ENCODE results near the gene PNLIPRP2. TPM values are rescaled to one million over a fixed set of nuclear protein-coding genes. Genes with fewer than 3 reads are reported as not detected.

Gene PNLIPRP2
- total RNA-seq, 1 donor from 2014 or later: not detected

DNA sequence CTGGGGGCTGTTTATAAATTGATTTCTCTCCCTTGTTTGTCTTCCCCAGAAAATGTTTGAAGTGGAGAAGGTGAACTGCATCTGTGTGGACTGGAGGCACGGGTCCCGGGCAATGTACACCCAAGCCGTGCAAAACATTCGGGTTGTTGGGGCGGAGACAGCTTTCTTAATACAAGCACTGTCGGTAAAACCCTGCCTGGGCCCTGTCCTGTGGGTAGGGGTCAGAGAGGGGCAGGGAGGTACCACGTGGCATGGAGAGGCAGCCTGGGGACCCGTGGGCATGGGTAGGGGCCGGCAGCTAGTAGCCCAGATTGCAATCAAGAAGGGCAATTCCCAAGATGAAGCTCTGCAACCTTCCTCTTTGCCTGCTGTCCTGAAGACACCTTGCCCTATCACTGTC, 6.1 kb downstream of the PNLIPRP2 start:
- H3K36me3 ChIP-seq (ENCODE audit: insufficient read depth, low read length): no peaks in the 10 kb centered on the region
- H3K27me3 Mint-ChIP-seq (ENCODE audit: low read depth, unreplicated experiment): peaks cover 58% of the 10 kb centered on the region

GRCh38 chr10:116627386-116627933, 6.7 kb downstream of the PNLIPRP2 start:
- no peaks in the 10 kb centered on the region for H3K36me3 ChIP-seq (ENCODE audit: insufficient read depth, low read length)
- peak overlapping the region; percentile 55 for H3K4me2 ChIP-seq (ENCODE audit: low read length)
- no peak overlapping the region for H3K4me3 ChIP-seq (ENCODE audit: insufficient read depth, low read depth, low read length)
- no peak overlapping the region for H3K27ac ChIP-seq (ENCODE audit: low read depth, low read length)
- no peaks in the 10 kb centered on the region for H4K20me1 ChIP-seq (ENCODE audit: insufficient read depth, low read length)
- no peaks in the 10 kb centered on the region for H3K9me3 ChIP-seq (ENCODE audit: insufficient read depth, low read depth, low read length)
- H3K27ac Mint-ChIP-seq (ENCODE audit: unreplicated experiment): no peak overlapping the region
- FAIRE-seq (no peak), DNase-seq (ENCODE audit: low read depth) (no peak)
- no peaks in the 10 kb centered on the region for H3K79me2 ChIP-seq (ENCODE audit: insufficient read depth, low read length)
- no peaks in the 10 kb centered on the region for H3K4me1 ChIP-seq (ENCODE audit: insufficient read depth, low read length)
- H3K9ac ChIP-seq (ENCODE audit: low read length): no peak overlapping the region
- H3K36me3 Mint-ChIP-seq (ENCODE audit: low read depth, unreplicated experiment): no peaks in the 10 kb centered on the region
- peaks cover 2% of the 10 kb centered on the region for H3K27me3 ChIP-seq (ENCODE audit: insufficient read depth, low read length)
- H3K4me1 Mint-ChIP-seq (ENCODE audit: low read depth, unreplicated experiment): no peaks in the 10 kb centered on the region
- H2AFZ ChIP-seq (ENCODE audit: low read depth, low read length): no peak overlapping the region
- no peak for TF ChIP-seq CTCF (IDR thresholded peaks at IDR 0.05; ENCODE audit: insufficient read depth, low read depth, low read length)
- TF ChIP-seq EZH2 (IDR thresholded peaks at IDR 0.05; ENCODE audit: insufficient read depth, low read length): no peak
- no peaks in the 10 kb centered on the region for H3K9me3 Mint-ChIP-seq (ENCODE audit: unreplicated experiment)
- H3K27me3 Mint-ChIP-seq (ENCODE audit: low read depth, unreplicated experiment): peaks cover 55% of the 10 kb centered on the region
- H3K4me3 Mint-ChIP-seq (ENCODE audit: unreplicated experiment): no peak overlapping the region

More for the DNA sequence above, 6.1 kb downstream of the PNLIPRP2 start:
- TF ChIP-seq EZH2 (IDR thresholded peaks at IDR 0.05; ENCODE audit: insufficient read depth, low read length): no peak
- TF ChIP-seq CTCF (IDR thresholded peaks at IDR 0.05; ENCODE audit: insufficient read depth, low read depth, low read length): no peak
- no peaks in the 10 kb centered on the region for H3K4me1 Mint-ChIP-seq (ENCODE audit: low read depth, unreplicated experiment)
- no peaks in the 10 kb centered on the region for H3K9me3 ChIP-seq (ENCODE audit: insufficient read depth, low read depth, low read length)
- no peaks in the 10 kb centered on the region for H3K79me2 ChIP-seq (ENCODE audit: insufficient read depth, low read length)
- H3K4me3 ChIP-seq (ENCODE audit: insufficient read depth, low read depth, low read length): no peak overlapping the region
- H3K36me3 Mint-ChIP-seq (ENCODE audit: low read depth, unreplicated experiment): no peaks in the 10 kb centered on the region
- no peaks in the 10 kb centered on the region for H4K20me1 ChIP-seq (ENCODE audit: insufficient read depth, low read length)
- no peaks in the 10 kb centered on the region for H3K4me1 ChIP-seq (ENCODE audit: insufficient read depth, low read length)
- H3K4me3 Mint-ChIP-seq (ENCODE audit: unreplicated experiment): no peak overlapping the region
- DNase-seq (ENCODE audit: low read depth) (no peak), FAIRE-seq (no peak)
- peaks cover 2% of the 10 kb centered on the region for H3K27me3 ChIP-seq (ENCODE audit: insufficient read depth, low read length)
- no peak overlapping the region for H3K9ac ChIP-seq (ENCODE audit: low read length)
- H3K27ac Mint-ChIP-seq (ENCODE audit: unreplicated experiment): no peak overlapping the region
- no peak overlapping the region for H2AFZ ChIP-seq (ENCODE audit: low read depth, low read length)
- no peak overlapping the region for H3K27ac ChIP-seq (ENCODE audit: low read depth, low read length)
- H3K4me2 ChIP-seq (ENCODE audit: low read length): no peak overlapping the region
- peaks cover 2% of the 10 kb centered on the region for H3K9me3 Mint-ChIP-seq (ENCODE audit: unreplicated experiment)

DNA sequence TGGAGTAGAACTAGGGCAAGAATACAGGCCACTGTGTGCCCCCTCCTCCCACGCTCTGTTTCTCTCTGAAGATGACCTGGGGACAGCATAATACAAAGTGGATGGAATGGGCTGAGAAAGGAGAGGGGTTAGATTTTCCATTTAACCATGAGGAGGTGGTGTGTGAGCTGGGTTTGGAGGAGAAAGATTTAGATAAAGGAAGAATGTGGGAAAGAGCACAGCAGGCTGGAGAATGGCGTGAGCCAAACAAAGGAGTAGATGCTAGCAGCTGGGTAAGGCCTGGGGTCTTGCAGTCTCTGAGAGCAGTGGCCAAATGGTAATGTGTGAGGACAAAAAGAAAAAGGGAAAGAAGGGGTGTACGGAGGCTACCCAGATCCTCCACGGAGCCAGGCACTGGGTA, 8.6 kb downstream of the PNLIPRP2 start:
- Histone ChIP-seq H2AFZ (ENCODE audit: low read depth, low read length) (no peak overlapping the region), H3K4me2 (ENCODE audit: low read length) (no peak overlapping the region), H3K27ac (ENCODE audit: low read depth, low read length) (no peak overlapping the region), H3K9ac (ENCODE audit: low read length) (no peak overlapping the region), H3K27me3 (ENCODE audit: insufficient read depth, low read length) (peaks cover 2% of the 10 kb centered on the region), H3K4me1 (ENCODE audit: insufficient read depth, low read length) (no peaks in the 10 kb centered on the region), H3K79me2 (ENCODE audit: insufficient read depth, low read length) (no peaks in the 10 kb centered on the region), H3K9me3 (ENCODE audit: insufficient read depth, low read depth, low read length) (no peaks in the 10 kb centered on the region), H3K4me3 (ENCODE audit: insufficient read depth, low read depth, low read length) (no peak overlapping the region), H4K20me1 (ENCODE audit: insufficient read depth, low read length) (no peaks in the 10 kb centered on the region), H3K36me3 (ENCODE audit: insufficient read depth, low read length) (no peaks in the 10 kb centered on the region)
- TF ChIP-seq CTCF (IDR thresholded peaks at IDR 0.05; ENCODE audit: insufficient read depth, low read depth, low read length): no peak
- H3K36me3 Mint-ChIP-seq (ENCODE audit: low read depth, unreplicated experiment): no peaks in the 10 kb centered on the region
- H3K4me1 Mint-ChIP-seq (ENCODE audit: low read depth, unreplicated experiment): no peaks in the 10 kb centered on the region
- H3K27me3 Mint-ChIP-seq (ENCODE audit: low read depth, unreplicated experiment): peaks cover 47% of the 10 kb centered on the region
- H3K4me3 Mint-ChIP-seq (ENCODE audit: unreplicated experiment): no peak overlapping the region
- no peaks in the 10 kb centered on the region for H3K9me3 Mint-ChIP-seq (ENCODE audit: unreplicated experiment)
- H3K27ac Mint-ChIP-seq (ENCODE audit: unreplicated experiment): no peak overlapping the region
- DNase-seq (ENCODE audit: low read depth): no peak
- no peak for FAIRE-seq
